IMR-90 (cell line): ENCODE measurements around the gene MYO1G. TPM values are rescaled to one million over a fixed set of nuclear protein-coding genes. Genes with fewer than 3 reads are reported as not detected.
A peak's percentile ranks its signal among the peaks of the same experiment; 100 is the strongest.

Experiments used
- ATAC-seq: fragments of 200-7000 bp; cut with Tn5 transposase; 2 replicates; pipeline ENCODE4 v1.9.1; 2020; ENCODE audit warnings: low read depth, mild to moderate bottlenecking, moderate library complexity
- BruUV-seq: library from RNA; stranded (reverse); fragments of 400-500 nt; replicated peaks from 2 replicates; lab custom pipeline; 2021; lab: Mats Ljungman, UMichigan
- CTCF ChIA-PET: fragments of 300-600 bp; formaldehyde crosslinking; extraction: SDS; loops from one replicate; lab custom pipeline; 2021; ENCODE audit warnings: antibody characterized with exemption; lab: Yijun Ruan, JAX
- POLR2A ChIA-PET: fragments of 300-600 bp; sonication (Branson Sonifier 250); formaldehyde crosslinking; loops from one replicate; lab custom pipeline; 2022; ENCODE audit warnings: antibody characterized with exemption; ENCODE audit not compliant: unreplicated experiment; lab: Charles Lee
- DNase-seq: peaks from one replicate; pipeline ENCODE4 v3.0.0; 2013
- H2AFZ ChIP-seq: replicated peaks from 2 replicates; pipeline ENCODE3; 2013; ENCODE audit warnings: low read length, mild to moderate bottlenecking; ENCODE audit not compliant: poor library complexity
- H2AK5ac ChIP-seq: 2 replicates; pipeline ENCODE4 v1.6.1; 2013; ENCODE audit warnings: low read depth, low read length, inconsistent platforms
- H2AK9ac ChIP-seq: replicated peaks from 2 replicates; pipeline ENCODE3; 2013; ENCODE audit warnings: mild to moderate bottlenecking, low read depth, low read length, moderate library complexity; ENCODE audit not compliant: poor library complexity
- H2BK120ac ChIP-seq: 2 replicates; pipeline ENCODE4 v1.6.1; 2013; ENCODE audit warnings: low read depth, low read length, inconsistent platforms
- H2BK15ac ChIP-seq: 3 replicates; pipeline ENCODE4 v1.6.1; 2013; ENCODE audit warnings: low read depth, low read length, inconsistent platforms
- H2BK20ac ChIP-seq: 2 replicates; pipeline ENCODE4 v1.6.1; 2013; ENCODE audit warnings: low read depth, mild to moderate bottlenecking, inconsistent platforms, low read length, moderate library complexity
- H2BK5ac ChIP-seq: 2 replicates; pipeline ENCODE4 v1.6.1; 2013; ENCODE audit warnings: mild to moderate bottlenecking, low read depth, low read length, inconsistent platforms; ENCODE audit not compliant: poor library complexity, severe bottlenecking
- H3K14ac ChIP-seq: replicated peaks from 2 replicates; pipeline ENCODE4 v1.6.1; 2013; ENCODE audit warnings: low read depth, low read length, inconsistent platforms
- H3K18ac ChIP-seq: 2 replicates; pipeline ENCODE4 v1.6.1; 2013; ENCODE audit warnings: low read depth, low read length, control low read depth
- H3K23ac ChIP-seq: 2 replicates; pipeline ENCODE4 v1.6.1; 2013; ENCODE audit warnings: low read depth, low read length, inconsistent platforms
- H3K27ac ChIP-seq: 2 replicates; pipeline ENCODE4 v1.5.1; 2013; ENCODE audit warnings: mild to moderate bottlenecking, control low read depth, low read length; ENCODE audit not compliant: insufficient read depth
- H3K27me3 ChIP-seq: 2 replicates; pipeline ENCODE4 v1.6.1; 2013; ENCODE audit warnings: low read length; ENCODE audit not compliant: control insufficient read depth, insufficient read depth
- H3K36me3 ChIP-seq: 2 replicates; pipeline ENCODE4 v1.6.1; 2013; ENCODE audit warnings: low read length, mixed read lengths; ENCODE audit not compliant: control insufficient read depth, insufficient read depth
- H3K4ac ChIP-seq: 2 replicates; pipeline ENCODE4 v1.6.1; 2013; ENCODE audit warnings: low read depth, low read length, inconsistent platforms
- H3K4me1 ChIP-seq: 2 replicates; pipeline ENCODE4 v1.6.1; 2013; ENCODE audit warnings: low read length, mixed read lengths; ENCODE audit not compliant: control insufficient read depth, insufficient read depth
- H3K4me2 ChIP-seq: 2 replicates; pipeline ENCODE4 v1.6.1; 2013; ENCODE audit warnings: low read depth, mild to moderate bottlenecking, control low read depth, low read length, moderate library complexity
- H3K4me3 ChIP-seq: 2 replicates; pipeline ENCODE4 v1.5.1; 2013; ENCODE audit warnings: low read depth, mild to moderate bottlenecking, control low read depth, low read length, moderate library complexity; ENCODE audit not compliant: insufficient read depth
- H3K56ac ChIP-seq: 2 replicates; pipeline ENCODE4 v1.6.1; 2013; ENCODE audit warnings: low read length, inconsistent platforms; ENCODE audit not compliant: insufficient read depth; ENCODE audit errors: extremely low read depth
- H3K79me1 ChIP-seq, 2 experiments: 2 replicates each; pipeline ENCODE4 v1.6.1; 2013; ENCODE audit warnings: low read length in 2 of 2, inconsistent platforms in 1 of 2, low read depth in 1 of 2
- H3K9ac ChIP-seq: 2 replicates; pipeline ENCODE4 v1.6.1; 2013; ENCODE audit warnings: low read depth, low read length, control low read depth
- H3K9me1 ChIP-seq: 2 replicates; pipeline ENCODE4 v1.6.1; 2013; ENCODE audit warnings: low read length, inconsistent platforms; ENCODE audit not compliant: insufficient read depth
- H3K9me3 ChIP-seq: 2 replicates; pipeline ENCODE4 v1.6.1; 2013; ENCODE audit warnings: low read length; ENCODE audit not compliant: control insufficient read depth, insufficient read depth
- H4K20me1 ChIP-seq: 2 replicates; pipeline ENCODE4 v1.6.1; 2013; ENCODE audit warnings: low read length, inconsistent platforms; ENCODE audit not compliant: insufficient read depth
- H4K5ac ChIP-seq: 2 replicates; pipeline ENCODE4 v1.6.1; 2013; ENCODE audit warnings: mild to moderate bottlenecking, low read depth, low read length, control low read depth
- H4K8ac ChIP-seq, 2 experiments: 2 replicates each; pipeline ENCODE4 v1.6.1; 2013; ENCODE audit warnings: low read depth in 2 of 2, low read length in 2 of 2, control low read depth in 1 of 2, inconsistent platforms in 1 of 2
- H4K91ac ChIP-seq: 2 replicates; pipeline ENCODE4 v1.6.1; 2013; ENCODE audit warnings: low read depth, low read length, inconsistent platforms; ENCODE audit not compliant: insufficient read depth
- BHLHE40 ChIP-seq: fragments of 150-350 bp; IDR thresholded peaks from 2 replicates; pipeline ENCODE4 v1.6.1; 2016; ENCODE audit warnings: mild to moderate bottlenecking, low read depth, low read length
- CEBPB ChIP-seq: IDR thresholded peaks from 2 replicates; pipeline ENCODE4 v1.6.1; 2012; ENCODE audit warnings: low read depth, low read length, improper control_type of control experiment
- FOS ChIP-seq: fragments of 150-350 bp; IDR thresholded peaks from 2 replicates; pipeline ENCODE4 v1.6.1; 2016; ENCODE audit warnings: low read depth, low read length
- MAFK ChIP-seq: IDR thresholded peaks from 2 replicates; pipeline ENCODE4 v1.6.1; 2012; ENCODE audit warnings: low read depth, low read length, improper control_type of control experiment
- MAZ ChIP-seq: IDR thresholded peaks from 2 replicates; pipeline ENCODE4 v1.6.1; 2012; ENCODE audit warnings: low read depth, mild to moderate bottlenecking, low read length, improper control_type of control experiment, moderate library complexity, borderline replicate concordance
- NFE2L2 ChIP-seq: fragments of 150-350 bp; IDR thresholded peaks from 2 replicates; pipeline ENCODE4 v1.6.1; 2016; ENCODE audit warnings: low read depth, mild to moderate bottlenecking, low read length
- POLR2A ChIP-seq: IDR thresholded peaks from 2 replicates; pipeline ENCODE4 v1.6.1; 2012; ENCODE audit warnings: mild to moderate bottlenecking, low read depth, low read length
- RAD21 ChIP-seq: IDR thresholded peaks from 2 replicates; pipeline ENCODE4 v1.6.1; 2012; ENCODE audit warnings: low read length, improper control_type of control experiment
- WGBS, 2 experiments: methylation state at CpG; one replicate each; pipeline versions ENCODE4 v1.1.5 to v1.1.7; 2013; ENCODE audit warnings: missing lambda C conversion rate in 2 of 2; ENCODE audit not compliant: insufficient read length in 1 of 2; ENCODE audit errors: extremely low coverage in 2 of 2; 5-methylcytosine and 5-hydroxymethylcytosine counted together
- dilution Hi-C: fragments of 300-500 bp; cut with HindIII; formaldehyde crosslinking; loops from one replicate; pipeline ENCODE4 v1.14.3; 2018; ENCODE audit warnings: low sequenced_read_pairs; ENCODE audit not compliant: unreplicated experiment
- in situ Hi-C: fragments of 300-500 bp; cut with MboI; formaldehyde crosslinking; loops from 3 replicates; pipeline ENCODE4 v1.14.3; 2019; ENCODE audit warnings: low sequenced_read_pairs, inconsistent platforms, mixed read lengths
- intact Hi-C: fragments of 100-400 bp; cut with micrococcal nuclease; formaldehyde crosslinking; loops from 2 replicates; pipeline ENCODE4 v1.10.0; 2022
- polyA plus RNA-seq, 3 experiments: library from polyadenylated mRNA; depleted of rRNA; stranded (reverse); fragments of >200 nt; gene quantifications; 2 replicates each; pipeline ENCODE4 v1.2.3, GENCODE V29; 2012; ENCODE audit warnings: low replicate concordance in 1 of 3
- total RNA-seq: library from RNA; depleted of rRNA; stranded (reverse); fragments of >200 nt; gene quantifications from 2 replicates; pipeline ENCODE4 v1.2.3, GENCODE V29; 2012
- TF ChIP-seq, protein P1 (sequence below): conservative IDR thresholded peaks from 2 replicates; pipeline ENCODE4 v1.5.1; 2012; ENCODE audit warnings: mild to moderate bottlenecking, low read depth, low read length, improper control_type of control experiment
- TF ChIP-seq, protein P2 (sequence below): fragments of 150-350 bp; IDR thresholded peaks from 2 replicates; pipeline ENCODE4 v1.6.1; 2016; ENCODE audit warnings: low read depth, mild to moderate bottlenecking, low read length, moderate library complexity, borderline replicate concordance

Gene MYO1G
- total and polyA plus RNA-seq, 2 of the 4 experiments (the other 2 are of a cell fraction), result under 0.01 to 0.02 TPM

DNA sequence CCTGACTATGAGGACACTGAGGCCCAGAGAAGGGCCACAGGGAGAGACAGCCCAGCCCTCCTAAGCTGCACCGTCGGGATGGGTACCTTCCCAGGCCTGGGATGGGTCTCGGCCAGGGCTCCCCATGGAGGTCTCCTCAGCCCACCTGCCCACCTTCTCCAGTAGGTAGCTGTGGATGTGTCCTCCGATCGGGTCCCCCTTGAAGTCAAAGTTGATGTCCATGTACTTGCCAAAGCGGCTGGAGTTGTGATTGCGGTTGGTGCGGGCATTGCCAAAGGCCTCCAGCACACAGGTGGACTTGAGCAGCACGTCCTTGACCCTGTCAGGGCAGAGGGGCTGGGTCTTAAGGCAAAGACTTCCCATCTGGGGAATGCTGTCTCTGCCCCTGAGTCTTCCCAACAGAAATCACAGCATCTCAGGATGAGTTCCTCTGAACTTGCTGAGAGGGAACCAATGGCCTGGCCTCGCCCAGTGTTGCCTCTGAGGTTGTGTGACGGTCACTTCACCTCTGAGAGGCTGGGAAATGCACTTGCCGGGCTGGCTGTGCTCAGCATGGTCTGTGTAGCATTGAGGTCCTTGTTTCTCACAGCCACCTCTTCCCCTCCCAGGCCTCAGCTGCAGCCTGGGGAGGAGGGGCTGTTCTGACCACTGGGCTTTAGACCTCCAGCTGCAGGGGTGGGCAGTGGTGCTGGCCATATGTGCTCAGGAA is 3.3 kb downstream of the MYO1G start:
- no peak overlapping the region for H3K4ac ChIP-seq
- in situ Hi-C loops, result no loop called here
- H2BK5ac ChIP-seq, result no peak overlapping the region
- no peak overlapping the region for H3K14ac ChIP-seq
- no peak overlapping the region for H4K5ac ChIP-seq
- no CpG with 5 or more reads among the region's 12 CpGs for WGBS, 2 experiments
- H3K27me3 ChIP-seq, result peaks cover 7% of the 10 kb centered on the region; the same call in 1 of the 2 replicates
- ChIA-PET POLR2A (no interaction called here), CTCF (no interaction called here)
- H2BK15ac ChIP-seq, result no peak overlapping the region
- no peaks in the 10 kb centered on the region; a peak in 1 of 4 replicates for H3K79me1 ChIP-seq
- no peak overlapping the region for H3K18ac ChIP-seq
- TF ChIP-seq, protein P1, sequence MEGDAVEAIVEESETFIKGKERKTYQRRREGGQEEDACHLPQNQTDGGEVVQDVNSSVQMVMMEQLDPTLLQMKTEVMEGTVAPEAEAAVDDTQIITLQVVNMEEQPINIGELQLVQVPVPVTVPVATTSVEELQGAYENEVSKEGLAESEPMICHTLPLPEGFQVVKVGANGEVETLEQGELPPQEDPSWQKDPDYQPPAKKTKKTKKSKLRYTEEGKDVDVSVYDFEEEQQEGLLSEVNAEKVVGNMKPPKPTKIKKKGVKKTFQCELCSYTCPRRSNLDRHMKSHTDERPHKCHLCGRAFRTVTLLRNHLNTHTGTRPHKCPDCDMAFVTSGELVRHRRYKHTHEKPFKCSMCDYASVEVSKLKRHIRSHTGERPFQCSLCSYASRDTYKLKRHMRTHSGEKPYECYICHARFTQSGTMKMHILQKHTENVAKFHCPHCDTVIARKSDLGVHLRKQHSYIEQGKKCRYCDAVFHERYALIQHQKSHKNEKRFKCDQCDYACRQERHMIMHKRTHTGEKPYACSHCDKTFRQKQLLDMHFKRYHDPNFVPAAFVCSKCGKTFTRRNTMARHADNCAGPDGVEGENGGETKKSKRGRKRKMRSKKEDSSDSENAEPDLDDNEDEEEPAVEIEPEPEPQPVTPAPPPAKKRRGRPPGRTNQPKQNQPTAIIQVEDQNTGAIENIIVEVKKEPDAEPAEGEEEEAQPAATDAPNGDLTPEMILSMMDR, result no peak
- TF ChIP-seq MAZ, result no peak
- no peak for TF ChIP-seq POLR2A
- TF ChIP-seq MAFK, result no peak
- TF ChIP-seq BHLHE40, result no peak
- no peak for TF ChIP-seq NFE2L2
- no peak for TF ChIP-seq CEBPB
- TF ChIP-seq, protein P2, sequence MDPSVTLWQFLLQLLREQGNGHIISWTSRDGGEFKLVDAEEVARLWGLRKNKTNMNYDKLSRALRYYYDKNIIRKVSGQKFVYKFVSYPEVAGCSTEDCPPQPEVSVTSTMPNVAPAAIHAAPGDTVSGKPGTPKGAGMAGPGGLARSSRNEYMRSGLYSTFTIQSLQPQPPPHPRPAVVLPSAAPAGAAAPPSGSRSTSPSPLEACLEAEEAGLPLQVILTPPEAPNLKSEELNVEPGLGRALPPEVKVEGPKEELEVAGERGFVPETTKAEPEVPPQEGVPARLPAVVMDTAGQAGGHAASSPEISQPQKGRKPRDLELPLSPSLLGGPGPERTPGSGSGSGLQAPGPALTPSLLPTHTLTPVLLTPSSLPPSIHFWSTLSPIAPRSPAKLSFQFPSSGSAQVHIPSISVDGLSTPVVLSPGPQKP, result no peak
- no peak for TF ChIP-seq FOS
- TF ChIP-seq RAD21, result no peak
- no peak overlapping the region for H3K23ac ChIP-seq
- ATAC-seq (no peak), DNase-seq (no peak)
- H3K9me1 ChIP-seq, result peaks cover 8% of the 10 kb centered on the region
- H3K56ac ChIP-seq, result no peak overlapping the region
- no peak overlapping the region for H2BK120ac ChIP-seq
- peaks cover 5% of the 10 kb centered on the region for H3K4me1 ChIP-seq
- dilution Hi-C loops, result no loop called here
- H2AFZ ChIP-seq, result peak overlapping the region; percentile 41
- 0 out of 2 replicates have a peak, but pooled peaks cover 2% of the 10 kb centered on the region for H3K36me3 ChIP-seq
- no peak overlapping the region for H3K9ac ChIP-seq
- BruUV-seq, result no TSS peak
- H4K8ac ChIP-seq, result no peak overlapping the region
- intact Hi-C loops, result no loop called here
- no peak overlapping the region for H3K4me2 ChIP-seq
- H4K91ac ChIP-seq, result no peak overlapping the region
- H3K4me3 ChIP-seq, result no peak overlapping the region
- no peak overlapping the region for H2AK9ac ChIP-seq
- H2AK5ac ChIP-seq, result no peak overlapping the region
- H2BK20ac ChIP-seq, result no peak overlapping the region
- no peaks in the 10 kb centered on the region for H4K20me1 ChIP-seq
- no peak overlapping the region for H3K27ac ChIP-seq
- no peaks in the 10 kb centered on the region for H3K9me3 ChIP-seq
